Kidney glomerular epithelial cell (primary cell): Measurements from ENCODE around the gene CYP27A1.

Experiments used
- DNase-seq: peaks from one replicate; lab custom pipeline; 2025; lab: John Stamatoyannopoulos, UW

CYP27A1 gene

GRCh38 chr2:218812096-218812815 lies 30.3 kb downstream of the CYP27A1 start:
- no peak for DNase-seq

GRCh38 chr2:218812861-218813260 lies 30.9 kb downstream of the CYP27A1 start:
- DNase-seq, result no peak

- DNase-seq, result no peak
These were observed 32.0 kb downstream of the CYP27A1 start for GRCh38 chr2:218813771-218814460.

- DNase-seq, result no peak
These were observed 32.7 kb downstream of the CYP27A1 start for GRCh38 chr2:218814540-218815243.

- DNase-seq, result no peak
These were observed 33.3 kb downstream of the CYP27A1 start for GRCh38 chr2:218815244-218815637.

GRCh38 chr2:218815649-218816048 lies 33.7 kb downstream of the CYP27A1 start:
- DNase-seq, result no peak

GRCh38 chr2:218816561-218817011 lies 34.6 kb downstream of the CYP27A1 start:
- no peak for DNase-seq

- no peak for DNase-seq
These were observed 37.1 kb downstream of the CYP27A1 start for GRCh38 chr2:218819093-218819492.

- no peak for DNase-seq
These were observed 38.9 kb downstream of the CYP27A1 start for GRCh38 chr2:218820746-218821369.

GRCh38 chr2:218821605-218822211 lies 39.8 kb downstream of the CYP27A1 start:
- no peak for DNase-seq

GRCh38 chr2:218822622-218823021 lies 40.7 kb downstream of the CYP27A1 start:
- no peak for DNase-seq

GRCh38 chr2:218823196-218823855 lies 41.4 kb downstream of the CYP27A1 start:
- DNase-seq, result no peak

- no peak for DNase-seq
These were observed 42.1 kb downstream of the CYP27A1 start for GRCh38 chr2:218824004-218824403.

- no peak for DNase-seq
These were observed 44.8 kb downstream of the CYP27A1 start for GRCh38 chr2:218826791-218827190.

- DNase-seq, result no peak
These were observed 45.9 kb downstream of the CYP27A1 start for GRCh38 chr2:218827701-218828476.

GRCh38 chr2:218828477-218828778 lies 46.5 kb downstream of the CYP27A1 start:
- DNase-seq, result no peak

GRCh38 chr2:218829868-218830451 lies 48.0 kb downstream of the CYP27A1 start:
- DNase-seq, result no peak

GRCh38 chr2:218830526-218831306 lies 48.8 kb downstream of the CYP27A1 start:
- no peak for DNase-seq

- DNase-seq, result no peak
These were observed 49.5 kb downstream of the CYP27A1 start, which contains the start of gene PRKAG3 for GRCh38 chr2:218831378-218831990. TSS of gene PRKAG3 (minus strand) at chr2:218831803.
